SKM-1 (cell line): ENCODE measurements around the gene CSF3R.

Source experiments
- DNase-seq: peaks from one replicate; lab custom pipeline; 2025; ENCODE audit not compliant: unreplicated experiment; lab: John Stamatoyannopoulos, UW

CSF3R gene

DNA sequence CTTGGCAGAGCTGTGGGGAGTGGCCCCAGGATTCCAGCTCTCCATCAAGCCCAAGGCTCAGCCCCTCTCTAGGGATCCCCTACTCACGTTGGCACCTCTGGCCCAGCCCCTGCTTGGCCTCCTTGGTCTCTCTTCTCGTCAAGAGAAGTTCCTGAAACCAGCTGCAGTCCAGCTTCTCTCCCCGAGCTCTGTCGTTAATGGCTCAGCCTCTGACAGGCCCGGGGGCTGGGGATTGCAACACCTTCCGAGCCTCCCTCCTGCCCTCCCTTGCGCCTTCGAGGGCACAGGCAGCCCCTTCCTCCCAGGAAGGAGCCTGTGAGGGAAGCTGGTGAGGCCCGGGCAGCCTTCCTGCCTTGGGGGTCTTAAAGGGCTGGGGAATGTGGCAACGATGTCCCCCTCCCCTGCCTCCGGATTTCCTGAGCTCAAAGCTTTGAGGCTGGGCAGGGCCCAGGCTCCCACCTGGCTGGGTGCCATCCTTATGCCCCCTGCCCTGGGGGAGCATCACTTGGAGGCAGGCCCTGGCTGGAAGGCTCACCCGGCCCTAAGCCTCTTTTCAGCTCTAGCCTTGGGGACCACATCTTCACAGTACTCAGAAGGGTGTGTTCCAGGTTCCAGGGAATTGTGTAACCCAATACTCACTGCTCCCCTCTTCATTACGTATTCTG lies at the start of gene CSF3R:
Gene CSF3R, minus strand, starts transcription at position 190 of the 665 bp plus-strand sequence. CDS start 3,417 bp downstream, outside the sequence.
- peak; percentile 44 for DNase-seq

DNA sequence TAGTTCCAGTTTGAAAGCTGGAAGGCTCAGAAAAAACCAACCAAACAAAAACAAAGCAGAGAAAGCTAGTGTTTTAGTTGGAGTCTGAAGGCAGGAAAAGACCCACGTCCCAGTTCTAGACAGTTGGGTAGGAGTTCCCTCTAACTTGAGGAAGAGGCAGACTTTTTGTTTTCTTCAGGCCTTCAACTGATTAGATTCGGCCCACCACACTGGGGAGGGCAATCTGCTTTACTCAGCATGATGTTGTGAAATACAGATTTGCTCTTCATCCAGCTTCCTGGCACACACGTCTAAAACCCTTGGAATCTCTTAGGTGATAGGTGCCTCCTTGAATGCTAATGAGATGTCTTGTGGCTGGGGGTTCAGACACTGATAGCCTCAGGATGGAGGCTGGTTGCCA lies 49.1 kb upstream of the CSF3R start:
- DNase-seq, result no peak

DNA sequence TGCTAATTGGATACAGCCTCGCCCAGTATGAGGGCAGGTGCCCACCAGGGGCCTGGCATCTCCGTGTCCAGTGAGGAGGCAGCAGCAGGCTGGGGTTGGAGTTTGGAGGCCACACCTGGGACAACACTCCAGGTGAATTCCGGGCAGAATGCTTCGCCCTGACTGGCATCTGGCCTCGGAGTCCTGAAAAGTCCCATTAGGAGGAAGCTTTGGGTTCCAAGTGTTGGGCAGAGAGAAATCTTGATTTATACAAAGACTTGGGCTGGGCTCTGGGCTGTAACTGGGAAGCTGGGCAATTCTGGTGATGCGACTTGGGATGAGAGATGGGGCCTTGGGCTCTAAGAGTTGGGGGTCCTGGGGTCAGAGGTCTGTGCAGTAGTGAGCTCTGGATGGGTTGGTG lies 48.1 kb upstream of the CSF3R start:
- no peak for DNase-seq

DNA sequence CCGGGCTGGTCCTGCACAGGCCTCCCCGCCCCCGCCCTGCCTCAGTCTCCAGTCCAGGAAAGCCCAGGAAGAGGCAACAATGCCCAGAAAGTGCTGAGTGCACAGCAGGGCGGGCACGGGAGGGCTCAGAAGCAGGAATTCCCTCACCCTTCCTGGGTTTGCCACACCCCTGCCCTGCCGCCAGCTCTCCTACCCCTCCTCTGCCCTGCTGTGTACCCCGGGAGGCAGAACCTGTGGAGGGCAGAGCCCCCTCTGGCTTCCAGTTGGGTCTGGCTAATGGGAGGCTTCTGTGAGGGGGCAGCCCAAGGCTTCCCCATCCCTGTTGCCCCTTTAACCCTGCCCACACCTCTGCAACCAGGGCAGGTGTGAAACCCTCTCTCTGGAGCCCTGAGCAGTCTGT lies 47.5 kb upstream of the CSF3R start:
- no peak for DNase-seq

DNA sequence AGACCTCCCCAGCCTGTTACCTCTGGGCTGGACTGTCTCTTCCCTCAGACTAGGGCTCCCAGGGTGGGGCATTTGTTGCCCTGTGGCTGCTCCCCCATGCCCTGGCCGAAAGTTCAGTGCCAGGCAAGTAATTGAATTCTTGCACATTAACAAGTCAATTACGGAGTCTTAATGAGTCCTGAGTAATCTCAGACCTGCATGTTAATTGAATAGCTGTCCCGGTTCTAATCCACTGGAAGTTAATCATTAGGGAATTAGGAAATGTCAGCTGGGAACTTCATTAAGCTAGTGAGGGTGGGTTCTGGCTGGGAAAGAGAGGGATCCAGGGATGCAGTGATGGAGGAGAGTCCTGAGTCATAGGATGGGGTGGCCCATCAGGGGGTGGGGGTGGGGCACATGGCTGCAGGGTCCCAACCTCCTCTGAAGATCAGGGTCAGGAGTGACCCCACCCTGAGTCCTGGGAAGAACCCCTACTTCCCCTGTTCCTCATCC lies 47.1 kb upstream of the CSF3R start:
- no peak for DNase-seq

DNA sequence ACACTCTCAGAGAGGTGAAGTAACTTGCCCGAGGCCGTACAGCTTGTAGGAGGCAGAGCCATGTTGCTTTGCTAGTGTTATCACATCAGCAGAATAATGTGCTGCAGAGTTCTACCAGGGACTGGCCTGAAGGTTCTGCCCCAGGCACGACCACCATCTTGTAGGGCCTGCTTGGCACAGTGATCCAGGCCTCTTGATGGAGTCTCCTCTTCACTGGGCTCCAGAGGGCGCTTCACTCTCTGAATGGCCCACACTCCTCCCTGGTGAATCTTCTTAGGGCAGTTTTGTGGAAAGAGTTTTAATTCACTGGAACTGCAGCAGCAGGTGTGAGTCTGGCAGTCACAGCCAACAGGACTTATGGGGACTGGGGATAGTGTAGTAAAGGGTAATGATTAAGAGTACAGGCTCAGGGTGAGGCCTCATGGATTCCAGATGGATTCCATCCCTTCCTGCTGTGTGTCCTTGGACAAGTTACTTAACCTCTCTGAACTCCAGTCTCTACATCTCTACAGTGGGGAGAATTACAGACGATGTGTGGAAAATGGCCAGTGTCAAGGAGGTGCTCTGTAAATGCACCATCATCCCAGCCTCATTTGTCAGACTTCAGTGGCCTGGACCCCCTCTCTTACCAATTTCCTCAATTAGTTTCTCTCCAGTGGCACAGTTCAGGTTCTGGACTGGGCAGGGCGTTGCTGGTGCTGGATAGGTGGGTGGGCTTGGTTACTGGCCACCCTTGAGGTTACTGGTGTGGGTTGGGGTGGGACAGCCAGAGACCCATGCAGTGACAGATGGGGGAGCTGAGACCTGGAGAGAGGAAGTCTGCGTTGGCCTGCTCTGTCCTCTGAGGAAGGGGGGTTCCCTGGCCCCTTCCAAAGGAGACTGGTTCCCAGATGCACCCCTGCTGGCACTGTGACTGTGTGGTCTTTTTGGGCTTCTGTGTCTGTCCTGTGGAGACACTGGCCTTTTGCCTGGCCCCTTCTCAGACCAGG lies 45.9 kb upstream of the CSF3R start:
- no peak for DNase-seq

DNA sequence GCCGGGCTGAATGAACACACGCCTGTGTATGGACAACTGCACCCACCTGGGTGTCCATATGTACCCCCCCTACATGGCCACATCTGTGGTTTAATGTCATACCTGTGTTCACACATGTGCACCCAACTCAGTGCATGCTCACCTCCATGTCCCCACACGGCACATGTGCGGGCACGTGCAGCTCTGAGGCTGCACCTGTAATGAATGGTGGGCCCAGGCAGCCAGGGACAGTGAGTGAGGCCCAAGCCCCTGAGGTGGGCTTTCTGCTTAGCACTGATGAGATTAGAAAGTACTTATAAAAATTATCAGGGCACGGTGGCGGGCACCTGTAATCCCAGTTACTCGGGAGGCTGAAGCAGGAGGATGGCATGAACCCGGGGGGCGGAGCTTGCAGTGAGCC lies 42.5 kb upstream of the CSF3R start:
- no peak for DNase-seq

DNA sequence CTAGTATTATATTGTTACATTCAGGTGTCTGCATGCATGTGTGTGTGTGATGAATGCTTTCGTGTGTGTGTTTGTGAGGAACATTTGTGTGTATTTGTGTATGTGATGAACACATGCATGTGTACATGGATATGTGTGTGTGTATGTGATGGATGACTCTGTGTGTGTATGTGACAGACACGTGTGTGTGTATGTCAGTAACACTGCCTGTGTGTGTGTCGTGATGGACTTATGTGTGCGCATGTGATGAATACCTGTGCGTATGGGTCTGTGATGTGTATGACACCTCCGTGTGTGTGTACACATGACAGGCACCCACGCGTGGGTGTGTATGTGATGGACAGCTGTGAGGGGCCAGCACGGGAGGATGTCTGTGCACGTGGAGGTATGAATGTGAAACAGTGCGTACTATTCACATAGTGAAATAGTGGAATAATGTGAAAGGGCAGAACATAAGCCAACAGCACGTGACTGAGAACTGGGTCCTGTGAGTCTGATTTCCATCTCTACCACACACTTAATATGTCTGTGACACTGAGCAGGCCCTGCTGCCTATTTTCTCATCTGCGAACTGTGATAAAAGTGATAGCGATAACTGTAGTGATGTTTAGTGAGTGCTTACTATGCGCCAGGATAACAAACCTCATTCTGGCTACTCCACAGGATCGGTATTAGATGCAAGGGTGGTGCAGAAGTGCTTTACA lies 41.8 kb upstream of the CSF3R start:
- no peak for DNase-seq

DNA sequence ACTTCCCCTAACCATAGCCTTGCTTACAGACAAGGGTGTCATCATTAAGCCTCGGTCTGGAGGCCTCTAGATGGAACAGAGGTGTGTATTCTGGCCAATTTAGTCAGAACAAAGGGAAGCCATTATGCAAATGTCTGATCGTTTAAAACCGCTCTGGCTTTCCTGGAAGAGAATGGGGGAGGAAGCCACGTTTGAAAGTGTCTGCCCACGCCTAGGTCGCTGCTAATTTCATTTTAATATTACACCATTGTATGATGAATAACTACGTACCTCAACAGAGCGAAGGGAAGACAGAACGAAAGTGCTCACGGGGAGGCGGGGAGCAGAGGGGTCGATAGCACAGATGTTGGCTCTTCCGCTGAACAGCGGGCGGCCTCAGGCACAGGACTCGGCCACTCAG lies 41.1 kb upstream of the CSF3R start:
- no peak for DNase-seq

DNA sequence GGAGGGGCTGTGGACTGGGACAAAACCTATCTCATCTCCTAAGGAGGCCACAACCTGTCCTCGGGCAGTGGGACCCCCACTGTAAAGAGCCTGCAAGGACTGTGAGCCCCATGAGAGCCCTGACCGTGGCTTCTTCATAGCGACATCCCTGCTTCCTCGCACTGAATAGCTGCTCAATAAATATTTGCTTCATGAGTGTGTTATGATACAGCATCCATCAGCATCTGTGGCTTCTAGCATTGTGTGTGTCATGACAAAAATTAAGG lies 40.5 kb upstream of the CSF3R start:
- DNase-seq, result no peak

DNA sequence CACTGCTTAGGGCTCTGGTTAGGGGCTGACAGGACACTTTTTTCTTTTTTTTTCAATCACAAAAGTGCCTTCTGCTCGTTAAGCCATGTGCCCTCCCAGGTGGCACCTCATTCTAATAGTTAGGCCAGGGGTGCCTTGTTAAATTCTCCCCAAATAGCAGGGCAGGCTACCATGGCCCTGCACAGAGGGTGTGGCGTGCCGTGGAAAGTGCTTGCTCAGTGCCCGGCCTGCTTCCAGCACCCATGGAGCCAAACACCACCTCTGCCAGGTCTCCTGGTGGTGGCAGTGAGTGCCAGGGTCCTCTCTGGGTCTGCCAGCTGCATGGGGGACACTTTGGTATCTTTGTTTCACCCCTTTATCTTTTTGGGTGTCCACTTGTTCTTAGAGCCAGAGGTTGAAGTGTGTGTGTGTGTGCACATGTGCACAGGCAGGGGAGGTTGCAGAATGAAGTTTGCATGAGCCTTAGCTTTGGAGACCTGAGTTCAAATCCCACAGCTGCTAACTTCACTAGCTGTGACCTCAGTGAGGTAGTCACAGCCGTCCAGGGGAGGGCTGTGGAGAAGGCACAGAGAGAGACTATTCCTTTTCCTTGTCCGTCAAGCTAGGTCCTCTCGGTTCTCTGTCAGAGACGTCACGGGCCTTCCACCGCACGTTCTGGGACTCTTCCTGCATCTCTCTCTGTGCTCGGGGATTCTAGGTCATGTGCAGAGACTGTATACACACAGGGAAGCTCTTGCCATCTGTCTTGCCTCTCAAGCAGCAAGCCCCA lies 39.9 kb upstream of the CSF3R start:
- DNase-seq, result no peak

DNA sequence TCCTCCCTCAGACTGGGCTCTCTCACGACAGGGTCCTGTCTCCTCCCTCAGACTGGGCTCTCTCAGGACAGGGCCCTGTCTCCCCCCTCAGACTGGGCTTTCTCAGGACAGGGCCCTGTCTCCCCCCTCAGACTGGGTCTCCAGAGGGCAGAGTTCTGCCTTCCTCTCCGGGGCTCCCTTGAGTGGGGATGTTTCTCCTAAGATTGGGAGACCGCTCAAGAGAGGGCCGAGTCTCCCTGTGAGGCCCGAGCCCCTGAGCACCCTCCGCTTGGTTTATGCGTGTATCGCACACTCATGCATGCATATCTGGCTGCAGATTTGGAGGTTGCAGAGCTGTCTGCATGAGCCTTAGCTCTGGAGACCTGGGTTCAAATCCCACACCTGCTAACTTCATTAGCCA lies 39.3 kb upstream of the CSF3R start:
- no peak for DNase-seq

DNA sequence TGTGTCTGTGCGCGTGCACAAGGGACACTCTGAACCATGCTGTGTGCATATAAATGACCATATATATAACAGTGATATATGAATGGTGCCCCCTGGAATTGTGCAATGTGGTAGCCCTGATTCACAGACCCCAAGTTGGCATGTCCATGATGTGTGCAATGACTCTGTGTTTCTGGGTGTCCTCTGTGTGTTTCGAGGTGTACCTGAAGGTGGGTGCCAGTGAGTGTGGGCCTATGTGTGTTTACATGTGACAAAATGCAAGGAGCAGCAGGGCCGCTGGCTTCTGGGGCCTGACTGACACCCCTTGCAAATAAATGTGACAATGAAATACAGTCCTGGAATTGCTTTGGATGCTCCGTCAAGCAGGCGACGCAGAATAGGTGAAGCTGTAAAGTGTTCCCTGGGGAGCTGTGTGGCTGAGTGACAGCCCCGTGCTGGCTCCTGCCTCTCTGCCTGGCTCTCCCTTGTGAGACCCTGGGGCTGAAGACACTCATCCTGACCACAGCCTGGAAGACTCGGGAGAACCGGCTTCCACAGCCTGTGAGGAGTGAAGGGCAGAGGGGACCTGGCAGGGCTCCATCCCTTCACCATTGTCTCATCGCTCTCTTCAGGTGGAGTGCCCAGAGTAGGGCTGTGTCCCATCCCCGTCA lies 38.2 kb upstream of the CSF3R start:
- no peak for DNase-seq

DNA sequence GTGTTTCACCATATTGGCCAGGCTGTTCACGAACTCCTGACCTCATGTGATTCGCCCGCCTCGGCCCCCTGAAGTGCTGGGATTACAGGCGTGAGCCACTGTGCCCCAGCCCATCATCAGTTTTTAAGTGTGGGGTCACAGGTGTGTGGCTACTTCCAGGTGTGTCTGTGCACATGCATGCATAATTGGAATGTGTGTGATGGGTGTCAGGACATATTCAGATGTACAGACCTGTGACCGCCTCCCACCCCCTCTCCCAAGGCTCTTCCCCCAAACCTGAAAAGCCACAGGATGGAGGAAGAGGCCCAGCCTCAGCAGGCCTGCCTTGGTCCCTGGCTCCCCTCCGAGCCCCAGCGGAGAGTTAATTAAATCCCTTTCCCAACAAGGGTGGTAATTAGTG lies 37.3 kb upstream of the CSF3R start:
- no peak for DNase-seq

DNA sequence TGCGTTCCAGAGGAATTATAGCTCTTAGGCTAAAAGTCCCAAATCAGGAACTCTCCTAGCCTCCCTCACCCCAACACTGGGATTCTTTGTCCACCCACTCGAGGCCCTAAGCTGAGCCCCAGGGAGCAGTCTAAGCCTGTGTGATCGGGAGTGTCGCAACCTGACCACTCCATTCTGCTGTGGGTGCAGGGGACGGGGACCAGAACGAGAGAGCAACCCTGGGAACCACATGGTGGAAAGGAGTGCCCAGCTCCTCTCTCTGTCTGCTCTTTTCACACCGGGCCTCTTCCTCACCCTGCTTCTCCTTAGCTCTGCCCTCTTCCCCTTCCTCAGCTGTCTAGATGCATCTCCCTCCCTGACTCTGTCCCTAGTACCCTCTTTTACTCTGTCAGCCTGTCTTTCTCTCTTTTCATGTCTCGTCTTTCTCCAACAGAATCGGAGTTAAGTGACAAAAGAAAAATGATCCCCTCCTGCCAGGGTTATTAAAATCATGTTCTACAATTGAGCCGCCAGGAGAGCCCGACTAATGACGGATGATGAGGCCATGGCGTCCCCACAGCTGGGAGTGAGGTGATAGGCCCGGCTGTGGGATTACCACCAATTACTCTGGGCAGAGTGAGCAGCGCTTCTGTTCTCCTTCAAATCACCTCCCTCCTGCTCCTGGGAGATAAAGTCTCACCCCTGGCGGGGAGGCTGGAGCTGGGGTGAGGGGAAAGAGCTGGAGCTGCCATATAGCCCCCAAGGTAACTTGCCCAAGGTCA lies 34.5 kb upstream of the CSF3R start:
- peak; percentile 53 for DNase-seq

DNA sequence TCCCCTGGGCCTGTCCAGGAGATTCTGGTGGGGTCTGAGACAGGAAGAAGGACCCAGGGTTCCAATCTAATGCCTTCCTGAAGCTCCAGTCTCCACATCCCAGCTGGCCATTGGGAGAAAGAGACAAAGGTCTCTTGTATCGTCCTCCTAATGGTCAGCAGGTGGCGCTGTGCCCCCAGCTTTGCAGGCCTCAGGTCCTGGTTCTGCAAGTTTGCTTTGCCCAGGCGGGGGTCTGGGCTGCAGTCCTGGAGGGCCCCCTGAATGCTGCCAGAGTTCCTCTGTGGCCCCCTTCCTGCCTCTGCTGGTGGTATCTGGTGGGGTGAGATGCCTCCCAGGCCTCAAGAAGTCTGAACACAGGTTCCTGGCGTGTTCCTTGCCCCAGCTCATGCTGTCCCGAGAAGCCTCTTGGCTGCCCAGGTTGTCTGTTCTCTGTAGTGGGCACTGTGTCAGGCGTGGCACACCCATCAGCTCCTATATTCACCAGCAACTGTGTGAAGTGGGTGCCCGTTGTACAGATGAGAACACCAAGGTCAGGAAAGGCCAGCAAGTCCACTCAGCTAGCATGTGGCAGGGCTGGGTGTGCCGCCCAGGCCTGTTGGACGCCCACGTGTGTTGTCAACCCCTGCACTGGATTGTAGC lies 33.8 kb upstream of the CSF3R start:
- peak; percentile 60 for DNase-seq

DNA sequence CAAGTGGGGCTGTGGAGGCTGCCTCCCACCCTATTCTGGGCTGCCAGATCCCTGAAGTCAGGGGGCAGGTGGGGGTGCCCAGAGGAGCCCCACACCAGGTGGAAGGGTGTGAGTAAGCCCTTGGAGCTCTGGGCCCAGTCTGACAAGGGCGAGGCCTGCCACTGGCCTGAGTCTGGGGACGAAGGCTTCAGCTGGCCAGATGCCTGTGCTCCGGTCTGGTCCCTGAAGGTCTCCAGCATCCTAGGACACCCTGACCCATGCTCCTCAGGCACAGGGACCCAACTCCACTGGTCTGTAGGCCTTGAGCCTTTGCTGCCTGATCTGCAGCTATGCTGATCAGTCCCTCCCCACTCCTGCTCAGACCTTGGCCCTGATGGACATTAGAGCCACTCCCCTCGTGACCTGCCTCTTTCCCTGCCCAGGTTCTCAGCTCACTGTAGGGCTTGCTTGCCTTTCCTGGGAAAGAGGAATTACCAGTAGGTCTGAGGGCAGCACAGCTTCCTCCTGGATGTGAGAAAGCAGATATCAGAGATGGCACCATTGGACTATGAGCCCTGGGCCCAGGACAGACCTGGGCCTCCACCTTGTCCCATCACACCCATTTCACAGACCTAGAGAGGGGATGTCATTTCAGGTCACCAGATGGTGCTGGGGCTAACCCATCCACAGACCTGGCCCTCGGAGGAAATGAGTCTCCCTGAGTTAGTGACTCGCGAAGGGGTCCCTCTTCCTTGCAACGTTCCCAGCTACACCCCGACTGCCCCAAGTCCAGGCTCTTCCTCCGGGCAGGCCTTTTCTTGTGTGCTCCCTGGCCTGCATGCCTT lies 32.8 kb upstream of the CSF3R start:
- no peak for DNase-seq

DNA sequence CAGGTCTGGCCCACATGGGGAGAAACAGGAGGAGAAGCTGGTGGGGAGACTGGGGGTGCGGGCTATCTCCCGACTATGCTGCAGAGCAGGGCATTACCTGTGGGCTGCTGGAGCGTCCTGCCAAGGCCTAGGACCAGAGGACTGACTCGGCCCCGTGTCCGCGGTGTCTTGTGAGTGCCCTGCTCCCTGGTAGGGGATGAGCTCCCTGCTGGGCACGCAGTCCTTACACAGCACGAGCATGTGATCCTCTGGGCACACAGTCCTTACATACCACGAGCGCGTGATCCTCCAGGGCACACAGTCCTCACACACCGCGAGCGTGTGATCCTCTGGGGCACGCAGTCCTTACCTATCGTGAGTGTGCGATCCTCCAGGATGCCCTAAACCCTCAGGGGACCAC lies 31.8 kb upstream of the CSF3R start:
- DNase-seq, result no peak
